CD8-positive, alpha-beta memory T cell (primary cell): Measurements from ENCODE around the gene RCAN2. TPM values are rescaled to one million over a fixed set of nuclear protein-coding genes. Genes with fewer than 3 reads are reported as not detected.

Experiments
- CTCF ChIA-PET: fragments of 350-600 bp; sonication (Branson Sonifier 250); formaldehyde crosslinking; loops from one replicate; lab custom pipeline; 2021; ENCODE audit warnings: antibody characterized with exemption; lab: Charles Lee
- POLR2A ChIA-PET: fragments of 350-600 bp; sonication (Branson Sonifier 250); formaldehyde crosslinking; loops from one replicate; lab custom pipeline; 2021; ENCODE audit warnings: antibody characterized with exemption; lab: Charles Lee
- DNase-seq, 5 donors: peaks; one replicate each; pipeline versions ENCODE4 v3.0.0 to v3.0.0-alpha.2; 2020 to 2022; ENCODE audit warnings: mixed read lengths in 1 of 5
- H3K27ac ChIP-seq: one replicate; pipeline ENCODE4 v1.7.0; 2013; ENCODE audit warnings: low read depth, mild to moderate bottlenecking, low read length, moderate library complexity
- H3K27me3 ChIP-seq: 2 replicates; pipeline ENCODE4 v1.7.0; 2013; ENCODE audit warnings: low read length, mild to moderate bottlenecking; ENCODE audit not compliant: insufficient read depth, poor library complexity, severe bottlenecking
- H3K36me3 ChIP-seq: 2 replicates; pipeline ENCODE4 v1.7.0; 2013; ENCODE audit warnings: mild to moderate bottlenecking, low read length, moderate library complexity; ENCODE audit not compliant: insufficient read depth
- H3K4me1 ChIP-seq: 2 replicates; pipeline ENCODE4 v1.7.0; 2013; ENCODE audit warnings: mild to moderate bottlenecking, low read length, moderate library complexity; ENCODE audit not compliant: insufficient read depth
- H3K4me3 ChIP-seq: 2 replicates; pipeline ENCODE4 v1.7.0; 2013; ENCODE audit warnings: mild to moderate bottlenecking, low read length
- H3K9me3 ChIP-seq: 2 replicates; pipeline ENCODE4 v1.7.0; 2013; ENCODE audit warnings: mild to moderate bottlenecking, low read length
- H3K27ac Mint-ChIP-seq, 8 donors: one replicate each; pipeline ENCODE4 v1.8.0; 2020 to 2021; ENCODE audit warnings: mixed read lengths in 8 of 8, mild to moderate bottlenecking in 6 of 8, inconsistent platforms in 3 of 8, moderate library complexity in 3 of 8
- H3K27me3 Mint-ChIP-seq, 2 donors: one replicate each; pipeline ENCODE4 v1.8.0; 2020 to 2021; ENCODE audit warnings: mixed read lengths in 2 of 2, mild to moderate bottlenecking in 1 of 2, moderate library complexity in 1 of 2
- H3K36me3 Mint-ChIP-seq, 3 donors: one replicate each; pipeline ENCODE4 v1.8.0; 2020 to 2021; ENCODE audit warnings: mixed read lengths in 3 of 3, inconsistent platforms in 1 of 3, mild to moderate bottlenecking in 1 of 3
- H3K4me1 Mint-ChIP-seq, 3 donors: one replicate each; pipeline ENCODE4 v1.8.0; 2020 to 2021; ENCODE audit warnings: mixed read lengths in 3 of 3, inconsistent platforms in 1 of 3, mild to moderate bottlenecking in 1 of 3
- H3K4me3 Mint-ChIP-seq, 7 donors: one replicate each; pipeline ENCODE4 v1.8.0; 2020 to 2021; ENCODE audit warnings: mixed read lengths in 7 of 7, mild to moderate bottlenecking in 6 of 7, moderate library complexity in 4 of 7, inconsistent platforms in 2 of 7
- H3K9me3 Mint-ChIP-seq, 5 donors: one replicate each; pipeline ENCODE4 v1.8.0; 2020 to 2022; ENCODE audit warnings: mixed read lengths in 5 of 5, mild to moderate bottlenecking in 3 of 5, moderate library complexity in 2 of 5, inconsistent platforms in 1 of 5
- polyA plus RNA-seq: library from polyadenylated mRNA; unstranded; fragments of 300-500 nt; fragmentation: Illumina TruSeq; gene quantifications from one replicate; pipeline ENCODE4 v1.2.3, GENCODE V29; 2021
- total RNA-seq, 2 experiments: library from RNA; stranded (reverse); gene quantifications; one replicate each; pipeline ENCODE4 v1.2.3, GENCODE V29; 2021

RCAN2 gene
- total and polyA plus RNA-seq, 3 experiments from 2014 or later = 0.48 to 0.82 (median 0.49) TPM

- peaks cover 0 to 6% (median 0%) of the 10 kb centered on the region in 3 donors for H3K36me3 Mint-ChIP-seq
- no peak overlapping the region for H3K27ac Mint-ChIP-seq
- no peaks in the 10 kb centered on the region for H3K4me1 Mint-ChIP-seq
- Histone ChIP-seq H3K27me3 (no peaks in the 10 kb centered on the region), H3K9me3 (no peaks in the 10 kb centered on the region), H3K4me3 (no peak overlapping the region), H3K27ac (no peak overlapping the region), H3K4me1 (no peaks in the 10 kb centered on the region), H3K36me3 (no peaks in the 10 kb centered on the region)
- H3K9me3 Mint-ChIP-seq = peaks cover 12 to 28% (median 15%) of the 10 kb centered on the region in 5 donors
- ChIA-PET POLR2A (no interaction called here), CTCF (no interaction called here)
- DNase-seq = no peak
- no peak overlapping the region for H3K4me3 Mint-ChIP-seq
- H3K27me3 Mint-ChIP-seq = peaks cover 24 to 46% of the 10 kb centered on the region in 2 donors
Observed at GRCh38 chr6:46444772-46445454, 46.3 kb downstream of the RCAN2 start.

GRCh38 chr6:46443623-46444022 lies 47.6 kb downstream of the RCAN2 start:
- H3K4me3 Mint-ChIP-seq = no peak overlapping the region
- H3K4me1 Mint-ChIP-seq = no peaks in the 10 kb centered on the region
- H3K27ac ChIP-seq = no peak overlapping the region
- H3K27me3 ChIP-seq = no peaks in the 10 kb centered on the region
- peaks cover 7 to 21% (median 15%) of the 10 kb centered on the region in 5 donors for H3K9me3 Mint-ChIP-seq
- DNase-seq = no peak
- POLR2A ChIA-PET = no interaction called here
- no peak overlapping the region for H3K4me3 ChIP-seq
- peaks cover 0 to 6% (median 0%) of the 10 kb centered on the region in 3 donors for H3K36me3 Mint-ChIP-seq
- H3K9me3 ChIP-seq = no peaks in the 10 kb centered on the region
- no peaks in the 10 kb centered on the region for H3K4me1 ChIP-seq
- CTCF ChIA-PET = no interaction called here
- H3K36me3 ChIP-seq = no peaks in the 10 kb centered on the region
- H3K27ac Mint-ChIP-seq = no peak overlapping the region
- peaks cover 24 to 51% of the 10 kb centered on the region in 2 donors for H3K27me3 Mint-ChIP-seq

GRCh38 chr6:46440641-46441040 lies 50.6 kb downstream of the RCAN2 start:
- Histone ChIP-seq H3K4me3 (no peak overlapping the region), H3K36me3 (no peaks in the 10 kb centered on the region), H3K9me3 (no peaks in the 10 kb centered on the region), H3K27ac (no peak overlapping the region), H3K27me3 (no peaks in the 10 kb centered on the region), H3K4me1 (no peaks in the 10 kb centered on the region)
- ChIA-PET POLR2A (no interaction called here), CTCF (no interaction called here)
- H3K4me1 Mint-ChIP-seq = no peaks in the 10 kb centered on the region
- no peak overlapping the region for H3K27ac Mint-ChIP-seq
- no peak overlapping the region for H3K4me3 Mint-ChIP-seq
- peaks cover 0 to 11% (median 7%) of the 10 kb centered on the region in 5 donors for H3K9me3 Mint-ChIP-seq
- H3K36me3 Mint-ChIP-seq = peaks cover 0 to 5% (median 0%) of the 10 kb centered on the region in 3 donors
- no peak for DNase-seq
- H3K27me3 Mint-ChIP-seq = peaks cover 29 to 55% of the 10 kb centered on the region in 2 donors

- Mint-ChIP-seq H3K27ac (no peak overlapping the region), H3K27me3 (peaks cover 24 to 51% of the 10 kb centered on the region in 2 donors), H3K4me1 (no peaks in the 10 kb centered on the region), H3K4me3 (no peak overlapping the region), H3K36me3 (no peaks in the 10 kb centered on the region), H3K9me3 (peaks cover 0 to 7% (median 2%) of the 10 kb centered on the region in 5 donors)
- no peaks in the 10 kb centered on the region for H3K27me3 ChIP-seq
- H3K4me1 ChIP-seq = no peaks in the 10 kb centered on the region
- ChIA-PET POLR2A (no interaction called here), CTCF (no interaction called here)
- no peak overlapping the region for H3K27ac ChIP-seq
- no peak overlapping the region for H3K4me3 ChIP-seq
- H3K36me3 ChIP-seq = no peaks in the 10 kb centered on the region
- no peaks in the 10 kb centered on the region for H3K9me3 ChIP-seq
- no peak for DNase-seq
Observed at GRCh38 chr6:46440141-46440540, 51.1 kb downstream of the RCAN2 start.

- H3K9me3 ChIP-seq = no peaks in the 10 kb centered on the region
- DNase-seq = no peak
- Mint-ChIP-seq H3K27ac (no peak overlapping the region), H3K36me3 (no peaks in the 10 kb centered on the region), H3K9me3 (no peaks in the 10 kb centered on the region), H3K4me1 (no peaks in the 10 kb centered on the region), H3K27me3 (peaks cover 16 to 45% of the 10 kb centered on the region in 2 donors), H3K4me3 (no peak overlapping the region)
- CTCF ChIA-PET = no interaction called here
- H3K27ac ChIP-seq = no peak overlapping the region
- no peak overlapping the region for H3K4me3 ChIP-seq
- H3K36me3 ChIP-seq = no peaks in the 10 kb centered on the region
- POLR2A ChIA-PET = no interaction called here
- no peaks in the 10 kb centered on the region for H3K27me3 ChIP-seq
- no peaks in the 10 kb centered on the region for H3K4me1 ChIP-seq
Observed at GRCh38 chr6:46438245-46438644, 53.0 kb downstream of the RCAN2 start.

GRCh38 chr6:46437671-46438221 lies 53.5 kb downstream of the RCAN2 start:
- Histone ChIP-seq H3K36me3 (no peaks in the 10 kb centered on the region), H3K27ac (no peak overlapping the region), H3K9me3 (no peaks in the 10 kb centered on the region), H3K4me1 (no peaks in the 10 kb centered on the region), H3K4me3 (no peak overlapping the region), H3K27me3 (no peaks in the 10 kb centered on the region)
- no peak for DNase-seq
- Mint-ChIP-seq H3K4me1 (no peaks in the 10 kb centered on the region), H3K27ac (no peak overlapping the region), H3K36me3 (no peaks in the 10 kb centered on the region), H3K4me3 (no peak overlapping the region), H3K27me3 (peaks cover 16 to 46% of the 10 kb centered on the region in 2 donors), H3K9me3 (no peaks in the 10 kb centered on the region)
- POLR2A ChIA-PET = no interaction called here
- CTCF ChIA-PET = no interaction called here

GRCh38 chr6:46422619-46423018 lies 68.6 kb downstream of the RCAN2 start:
- no peaks in the 10 kb centered on the region for H3K4me1 ChIP-seq
- no peaks in the 10 kb centered on the region for H3K9me3 ChIP-seq
- Mint-ChIP-seq H3K9me3 (no peaks in the 10 kb centered on the region), H3K4me1 (no peaks in the 10 kb centered on the region), H3K4me3 (no peak overlapping the region), H3K27ac (no peak overlapping the region), H3K36me3 (no peaks in the 10 kb centered on the region), H3K27me3 (peaks cover 12 to 32% of the 10 kb centered on the region in 2 donors)
- H3K27ac ChIP-seq = no peak overlapping the region
- no peak overlapping the region for H3K4me3 ChIP-seq
- no peak for DNase-seq
- CTCF ChIA-PET = no interaction called here
- no peaks in the 10 kb centered on the region for H3K36me3 ChIP-seq
- POLR2A ChIA-PET = no interaction called here
- H3K27me3 ChIP-seq = no peaks in the 10 kb centered on the region

GRCh38 chr6:46421939-46422338 lies 69.3 kb downstream of the RCAN2 start:
- H3K4me1 ChIP-seq = no peaks in the 10 kb centered on the region
- no peaks in the 10 kb centered on the region for H3K4me1 Mint-ChIP-seq
- H3K27me3 Mint-ChIP-seq = peaks cover 12 to 29% of the 10 kb centered on the region in 2 donors
- H3K27ac Mint-ChIP-seq = no peak overlapping the region
- no peak overlapping the region for H3K4me3 Mint-ChIP-seq
- ChIA-PET CTCF (no interaction called here), POLR2A (no interaction called here)
- no peaks in the 10 kb centered on the region for H3K36me3 Mint-ChIP-seq
- H3K9me3 Mint-ChIP-seq = no peaks in the 10 kb centered on the region
- H3K9me3 ChIP-seq = no peaks in the 10 kb centered on the region
- no peaks in the 10 kb centered on the region for H3K36me3 ChIP-seq
- no peak overlapping the region for H3K4me3 ChIP-seq
- DNase-seq = no peak
- H3K27ac ChIP-seq = no peak overlapping the region
- H3K27me3 ChIP-seq = no peaks in the 10 kb centered on the region
